CD4-positive, CD25-positive, alpha-beta regulatory T cell (primary cell): Measurements from ENCODE around the gene PLBD2. TPM values are rescaled to one million over a fixed set of nuclear protein-coding genes. Genes with fewer than 3 reads are reported as not detected.
A peak's percentile ranks its signal among the peaks of the same experiment; 100 is the strongest.

Source experiments
- ATAC-seq, 2 donors: fragments of 150-1000 bp; cut with Tn5 transposase; one replicate each; pipeline ENCODE4 v1.10.0; 2021; ENCODE audit warnings: low read depth in 2 of 2, moderate number of reproducible peaks in 2 of 2, moderate library complexity in 1 of 2
- DNase-seq, 3 donors: peaks; one replicate each; pipeline versions ENCODE4 v3.0.0 to v3.0.0-alpha.2; 2012 to 2022; ENCODE audit warnings: mixed read lengths in 1 of 3
- H3K27ac ChIP-seq: one replicate; pipeline ENCODE4 v1.7.0; 2013; ENCODE audit warnings: mild to moderate bottlenecking, low read length; ENCODE audit not compliant: insufficient read depth, poor library complexity, severe bottlenecking
- H3K27me3 ChIP-seq: one replicate; pipeline ENCODE4 v1.7.0; 2013; ENCODE audit warnings: low read length; ENCODE audit not compliant: control insufficient read depth, insufficient read depth
- H3K36me3 ChIP-seq: one replicate; pipeline ENCODE4 v1.7.0; 2013; ENCODE audit warnings: mild to moderate bottlenecking, low read length, moderate library complexity; ENCODE audit not compliant: control insufficient read depth, insufficient read depth
- H3K4me1 ChIP-seq: 2 replicates; pipeline ENCODE4 v1.7.0; 2013; ENCODE audit warnings: mild to moderate bottlenecking, low read length; ENCODE audit not compliant: insufficient read depth, control insufficient read depth, poor library complexity, severe bottlenecking
- H3K4me3 ChIP-seq: one replicate; pipeline ENCODE4 v1.7.0; 2013; ENCODE audit warnings: low read depth, mild to moderate bottlenecking, low read length, moderate library complexity
- H3K9me3 ChIP-seq, 2 experiments: 1 replicate in 1 of 2; 2 replicates in 1 of 2; pipeline ENCODE4 v1.7.0; 2013; ENCODE audit warnings: low read length in 2 of 2, mild to moderate bottlenecking in 1 of 2, moderate library complexity in 1 of 2; ENCODE audit not compliant: control insufficient read depth in 2 of 2
- H3K27ac Mint-ChIP-seq, 3 donors: one replicate each; pipeline ENCODE4 v1.8.0; 2020 to 2022; ENCODE audit warnings: mild to moderate bottlenecking in 3 of 3, mixed read lengths in 3 of 3, moderate library complexity in 2 of 3
- H3K27me3 Mint-ChIP-seq: one replicate; pipeline ENCODE4 v1.8.0; 2022; ENCODE audit warnings: mild to moderate bottlenecking, mixed read lengths
- H3K36me3 Mint-ChIP-seq: one replicate; pipeline ENCODE4 v1.8.0; 2020; ENCODE audit warnings: mixed read lengths
- H3K4me1 Mint-ChIP-seq, 4 donors: one replicate each; pipeline ENCODE4 v1.8.0; 2020 to 2022; ENCODE audit warnings: mixed read lengths in 4 of 4, mild to moderate bottlenecking in 1 of 4
- H3K4me3 Mint-ChIP-seq, 4 donors: one replicate each; pipeline ENCODE4 v1.8.0; 2020 to 2022; ENCODE audit warnings: mild to moderate bottlenecking in 4 of 4, mixed read lengths in 4 of 4, moderate library complexity in 3 of 4
- H3K9me3 Mint-ChIP-seq, 7 donors: one replicate each; pipeline ENCODE4 v1.8.0; 2020 to 2022; ENCODE audit warnings: mixed read lengths in 7 of 7, mild to moderate bottlenecking in 3 of 7, moderate library complexity in 2 of 7
- polyA plus RNA-seq, 4 donors: library from polyadenylated mRNA; unstranded; fragments of 300-500 nt; fragmentation: Illumina TruSeq; gene quantifications; one replicate each; pipeline ENCODE4 v1.2.3, GENCODE V29; 2021
- total RNA-seq: library from RNA; stranded (reverse); gene quantifications from one replicate; pipeline ENCODE4 v1.2.3, GENCODE V29; 2022

PLBD2 gene
- total and polyA plus RNA-seq, 5 donors from 2014 or later = 4.9 to 14.4 (median 6.5) TPM

DNA sequence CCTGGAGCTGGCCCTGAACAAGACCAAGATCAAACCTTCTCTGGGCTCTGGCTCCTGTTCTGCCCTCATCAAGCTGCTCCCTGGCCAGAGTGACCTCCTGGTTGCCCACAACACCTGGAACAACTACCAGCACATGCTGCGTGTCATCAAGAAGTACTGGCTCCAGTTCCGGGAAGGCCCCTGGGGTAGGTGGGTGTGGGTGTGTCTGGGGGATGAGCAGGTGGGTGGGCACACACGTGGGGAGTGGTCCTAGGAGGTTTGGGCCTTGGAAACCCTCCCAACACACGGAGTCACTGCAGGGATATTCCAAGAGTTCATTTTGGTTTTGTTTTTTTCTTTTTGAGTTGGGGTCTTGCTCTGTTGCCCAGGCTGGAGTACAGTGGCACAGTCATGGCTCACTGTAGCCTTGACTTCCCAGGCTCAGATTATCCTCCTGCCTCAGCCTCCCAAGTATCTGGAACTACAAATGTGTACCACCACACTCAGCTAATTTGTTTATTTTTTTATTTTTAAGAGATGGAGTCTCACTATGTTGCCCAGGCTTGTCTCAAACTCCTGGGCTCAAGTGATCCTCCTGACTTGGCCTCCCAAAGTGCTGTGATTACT, 16.5 kb downstream of the PLBD2 start:
- DNase-seq (no peak), ATAC-seq (no peak)
- H3K4me3 Mint-ChIP-seq = no peak overlapping the region
- Histone ChIP-seq H3K27me3 (no peaks in the 10 kb centered on the region), H3K4me3 (no peak overlapping the region), H3K9me3 (no peaks in the 10 kb centered on the region), H3K4me1 (no peaks in the 10 kb centered on the region), H3K36me3 (peaks cover 18% of the 10 kb centered on the region), H3K27ac (no peak overlapping the region)
- peaks cover 0 to 4% (median 0%) of the 10 kb centered on the region in 4 donors for H3K4me1 Mint-ChIP-seq
- no peaks in the 10 kb centered on the region for H3K9me3 Mint-ChIP-seq
- H3K27ac Mint-ChIP-seq = no peak overlapping the region
- H3K36me3 Mint-ChIP-seq = peaks cover 33% of the 10 kb centered on the region
- H3K27me3 Mint-ChIP-seq = no peaks in the 10 kb centered on the region

DNA sequence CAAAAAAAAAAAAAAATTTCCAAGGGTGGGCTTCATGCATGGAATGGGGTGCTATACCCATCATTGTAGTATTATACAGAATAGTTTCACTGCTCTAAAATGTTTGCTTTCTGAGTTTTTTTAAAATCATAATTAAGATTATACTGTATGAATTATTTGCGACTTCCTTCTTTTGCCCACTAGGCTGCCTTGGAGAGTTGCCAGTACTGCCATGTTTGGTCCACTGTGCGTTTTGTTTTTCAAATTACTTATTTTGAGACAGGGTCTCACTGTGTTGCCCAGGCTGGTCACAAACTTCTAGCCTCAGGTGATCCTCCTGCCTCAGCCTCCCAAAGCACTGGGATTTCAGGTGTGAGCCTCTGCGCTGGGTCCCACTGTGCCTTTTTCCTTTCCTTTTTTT, 19.9 kb downstream of the PLBD2 start:
- ATAC-seq (no peak), DNase-seq (no peak)
- Mint-ChIP-seq H3K4me1 (no peaks in the 10 kb centered on the region), H3K27ac (no peak overlapping the region), H3K27me3 (no peaks in the 10 kb centered on the region), H3K36me3 (peaks cover 26% of the 10 kb centered on the region), H3K4me3 (no peak overlapping the region), H3K9me3 (no peaks in the 10 kb centered on the region)
- H3K4me3 ChIP-seq = no peak overlapping the region
- peaks cover 18% of the 10 kb centered on the region for H3K36me3 ChIP-seq
- no peaks in the 10 kb centered on the region for H3K27me3 ChIP-seq
- H3K27ac ChIP-seq = no peak overlapping the region
- no peaks in the 10 kb centered on the region for H3K9me3 ChIP-seq
- H3K4me1 ChIP-seq = no peaks in the 10 kb centered on the region

DNA sequence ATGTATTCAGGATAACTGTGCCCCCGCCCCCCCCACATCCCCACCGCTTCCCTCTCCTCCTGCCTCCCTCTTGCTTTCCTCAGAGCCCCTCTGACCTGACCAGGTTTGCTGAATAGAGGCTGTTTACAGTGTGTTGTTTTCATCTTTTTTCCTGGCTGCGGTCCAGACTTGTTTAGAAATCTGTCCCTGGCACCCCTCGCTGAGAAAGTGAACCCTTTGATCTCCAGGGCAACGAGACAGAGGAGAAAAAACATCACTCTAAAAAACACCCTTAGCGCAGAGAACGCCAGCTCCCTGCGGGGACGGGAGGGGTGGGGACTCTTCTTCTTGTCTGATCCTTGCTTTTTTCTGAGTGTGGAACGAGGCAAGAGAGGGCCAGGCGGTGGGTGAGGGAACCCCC, 22.8 kb downstream of the PLBD2 start:
- no peak for ATAC-seq
- no peaks in the 10 kb centered on the region for H3K27me3 Mint-ChIP-seq
- DNase-seq = no peak
- H3K36me3 Mint-ChIP-seq = peaks cover 27% of the 10 kb centered on the region
- no peaks in the 10 kb centered on the region for H3K9me3 Mint-ChIP-seq
- no peak overlapping the region for H3K27ac Mint-ChIP-seq
- no peak overlapping the region for H3K4me3 Mint-ChIP-seq
- Histone ChIP-seq H3K27ac (no peak overlapping the region), H3K4me3 (no peak overlapping the region), H3K4me1 (no peaks in the 10 kb centered on the region), H3K36me3 (peaks cover 4% of the 10 kb centered on the region), H3K27me3 (no peaks in the 10 kb centered on the region), H3K9me3 (no peaks in the 10 kb centered on the region)
- H3K4me1 Mint-ChIP-seq = no peaks in the 10 kb centered on the region

DNA sequence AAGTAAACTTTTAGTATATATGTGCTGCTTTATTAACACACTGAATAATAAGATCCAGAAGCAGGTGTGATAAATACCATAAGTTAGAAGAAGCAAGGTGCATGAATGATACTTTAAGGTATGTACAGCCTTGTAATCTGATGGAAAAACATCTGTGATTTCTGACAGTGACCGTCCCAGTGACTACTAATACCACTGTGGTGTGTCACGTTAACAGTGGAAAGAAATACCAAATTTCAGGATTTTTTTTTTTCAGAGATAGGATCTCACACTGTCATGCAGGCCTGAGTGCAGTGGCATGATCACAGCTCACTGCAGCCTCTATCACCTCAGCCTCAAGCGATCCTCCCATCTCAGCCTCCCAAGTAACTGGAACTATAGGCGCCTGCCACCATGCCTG, 23.8 kb downstream of the PLBD2 start:
- H3K27me3 ChIP-seq = no peaks in the 10 kb centered on the region
- Mint-ChIP-seq H3K36me3 (peaks cover 31% of the 10 kb centered on the region), H3K27me3 (no peaks in the 10 kb centered on the region), H3K4me3 (no peak overlapping the region), H3K9me3 (no peaks in the 10 kb centered on the region), H3K4me1 (no peaks in the 10 kb centered on the region), H3K27ac (no peak overlapping the region)
- no peak overlapping the region for H3K27ac ChIP-seq
- DNase-seq (no peak), ATAC-seq (no peak)
- no peaks in the 10 kb centered on the region for H3K9me3 ChIP-seq
- H3K4me1 ChIP-seq = no peaks in the 10 kb centered on the region
- H3K36me3 ChIP-seq = peaks cover 4% of the 10 kb centered on the region
- no peak overlapping the region for H3K4me3 ChIP-seq

GRCh38 chr12:113384778-113385177, 26.4 kb downstream of the PLBD2 start:
- ATAC-seq = no peak
- Mint-ChIP-seq H3K27me3 (no peaks in the 10 kb centered on the region), H3K27ac (no peak overlapping the region)

DNA sequence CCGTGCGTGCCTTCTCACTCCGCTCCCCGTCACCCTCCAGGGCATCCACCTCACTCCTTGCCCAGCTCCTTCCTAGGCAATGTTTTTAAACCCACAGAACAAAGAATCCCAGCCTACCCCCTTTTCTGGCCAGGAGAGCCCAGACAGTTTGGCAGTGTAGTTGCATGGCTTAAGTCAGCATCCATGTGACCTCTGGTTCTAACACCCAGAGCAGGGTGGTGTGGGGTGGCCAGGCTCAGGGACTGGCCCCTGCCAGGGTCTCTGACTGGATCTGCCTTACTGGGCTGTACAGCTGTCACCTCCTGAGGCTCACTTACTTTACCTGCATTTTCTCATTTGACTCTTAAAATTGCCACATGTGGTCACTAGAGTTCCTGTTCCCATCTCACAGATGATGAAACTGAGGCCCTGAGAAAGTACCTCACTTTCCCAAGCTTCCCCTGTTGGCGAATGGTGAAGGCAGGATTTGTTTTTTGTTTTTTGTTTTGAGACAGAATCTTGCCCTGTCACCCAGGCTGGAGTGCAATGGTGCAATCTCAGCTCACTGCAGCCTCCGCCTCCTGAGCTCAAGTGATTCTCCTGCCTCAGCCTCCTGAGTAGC, 27.0 kb downstream of the PLBD2 start:
- no peaks in the 10 kb centered on the region for H3K4me1 Mint-ChIP-seq
- H3K27ac ChIP-seq = no peak overlapping the region
- no peaks in the 10 kb centered on the region for H3K9me3 Mint-ChIP-seq
- no peaks in the 10 kb centered on the region for H3K4me1 ChIP-seq
- H3K4me3 ChIP-seq = no peak overlapping the region
- ATAC-seq (no peak), DNase-seq (no peak)
- H3K36me3 ChIP-seq = peaks cover 9% of the 10 kb centered on the region
- H3K27ac Mint-ChIP-seq = peak overlapping the region in 1 of 3 donors; percentile 71
- no peak overlapping the region for H3K4me3 Mint-ChIP-seq
- H3K27me3 Mint-ChIP-seq = no peaks in the 10 kb centered on the region
- H3K36me3 Mint-ChIP-seq = peaks cover 26% of the 10 kb centered on the region
- no peaks in the 10 kb centered on the region for H3K9me3 ChIP-seq
- no peaks in the 10 kb centered on the region for H3K27me3 ChIP-seq

More at GRCh38 chr12:113384778-113385177, 26.4 kb downstream of the PLBD2 start:
- Mint-ChIP-seq H3K36me3 (peaks cover 26% of the 10 kb centered on the region), H3K9me3 (no peaks in the 10 kb centered on the region), H3K4me1 (no peaks in the 10 kb centered on the region), H3K4me3 (no peak overlapping the region)
- H3K4me1 ChIP-seq = no peaks in the 10 kb centered on the region
- peaks cover 9% of the 10 kb centered on the region for H3K36me3 ChIP-seq
- no peaks in the 10 kb centered on the region for H3K27me3 ChIP-seq
- no peak for DNase-seq
- H3K27ac ChIP-seq = no peak overlapping the region
- no peaks in the 10 kb centered on the region for H3K9me3 ChIP-seq
- no peak overlapping the region for H3K4me3 ChIP-seq

DNA sequence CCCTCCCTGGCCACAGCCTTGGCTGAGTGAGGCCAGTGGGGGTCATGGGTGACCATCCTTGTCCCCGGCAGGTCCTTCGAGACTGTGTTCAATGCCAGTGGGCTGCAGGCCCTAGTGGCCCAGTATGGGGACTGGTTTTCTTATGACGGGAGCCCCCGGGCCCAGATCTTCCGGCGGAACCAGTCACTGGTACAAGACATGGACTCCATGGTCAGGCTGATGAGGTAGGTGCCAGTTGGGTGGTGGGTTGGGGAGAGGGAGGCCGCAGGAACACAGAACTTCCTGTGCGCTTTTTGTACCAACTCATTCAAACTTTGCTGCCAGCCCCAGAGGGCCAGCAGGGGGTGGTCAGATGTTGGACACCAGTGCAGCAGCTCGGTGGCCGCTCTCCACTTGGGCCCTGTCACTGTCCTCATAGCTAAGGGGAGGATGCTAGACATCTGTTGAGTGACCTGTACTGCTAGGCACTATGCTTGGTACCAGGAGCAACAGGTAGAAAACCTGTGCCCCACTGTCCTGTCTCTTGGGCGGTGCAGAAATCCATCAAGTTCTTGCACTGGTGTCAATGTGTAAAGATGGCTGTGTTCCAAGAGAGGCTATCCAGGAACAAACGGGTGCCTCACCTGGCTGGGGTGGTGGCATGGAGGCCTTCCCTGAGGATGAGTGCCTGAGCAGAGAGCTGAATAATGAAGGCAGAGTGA, 28.6 kb downstream of the PLBD2 start:
- Mint-ChIP-seq H3K4me3 (no peak overlapping the region), H3K27ac (peak overlapping the region in 1 of 3 donors; percentile 43), H3K9me3 (no peaks in the 10 kb centered on the region), H3K4me1 (no peaks in the 10 kb centered on the region), H3K36me3 (peaks cover 26% of the 10 kb centered on the region), H3K27me3 (no peaks in the 10 kb centered on the region)
- Histone ChIP-seq H3K36me3 (peaks cover 5% of the 10 kb centered on the region), H3K27ac (no peak overlapping the region), H3K4me3 (no peak overlapping the region), H3K27me3 (no peaks in the 10 kb centered on the region), H3K9me3 (no peaks in the 10 kb centered on the region), H3K4me1 (no peaks in the 10 kb centered on the region)
- no peak for ATAC-seq
- no peak for DNase-seq

DNA sequence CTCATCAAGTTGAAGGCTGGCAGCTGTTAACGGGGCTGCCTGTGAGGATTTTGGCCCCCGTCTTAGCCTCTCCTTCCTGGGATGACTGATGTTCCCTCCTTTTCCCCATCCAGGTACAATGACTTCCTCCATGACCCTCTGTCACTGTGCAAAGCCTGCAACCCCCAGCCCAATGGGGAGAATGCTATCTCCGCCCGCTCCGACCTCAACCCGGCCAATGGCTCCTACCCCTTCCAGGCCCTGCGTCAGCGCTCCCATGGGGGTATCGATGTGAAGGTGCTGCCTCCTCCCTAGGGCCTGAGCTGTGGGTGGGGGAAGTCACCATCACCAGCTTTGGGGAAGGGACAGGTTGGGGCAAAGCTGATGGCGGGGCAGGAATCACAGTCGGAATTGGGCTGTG, 29.2 kb downstream of the PLBD2 start:
- H3K36me3 ChIP-seq = peaks cover 5% of the 10 kb centered on the region
- H3K4me1 ChIP-seq = no peaks in the 10 kb centered on the region
- no peak overlapping the region for H3K4me3 ChIP-seq
- H3K27ac Mint-ChIP-seq = no peak overlapping the region
- no peak overlapping the region for H3K4me3 Mint-ChIP-seq
- no peaks in the 10 kb centered on the region for H3K9me3 ChIP-seq
- no peaks in the 10 kb centered on the region for H3K27me3 ChIP-seq
- H3K27me3 Mint-ChIP-seq = no peaks in the 10 kb centered on the region
- no peaks in the 10 kb centered on the region for H3K9me3 Mint-ChIP-seq
- H3K4me1 Mint-ChIP-seq = no peaks in the 10 kb centered on the region
- ATAC-seq (no peak), DNase-seq (no peak)
- H3K36me3 Mint-ChIP-seq = peaks cover 26% of the 10 kb centered on the region
- H3K27ac ChIP-seq = no peak overlapping the region
